SJCRH30 (cell line): ENCODE data around the gene HKDC1. TPM values are rescaled to one million over a fixed set of nuclear protein-coding genes. Genes with fewer than 3 reads are reported as not detected.
"Not testable (repeated sequence)": the region's sequence is repeated elsewhere in the genome, so short reads cannot be mapped to it uniquely, and the experiment has no call there.

Experiments used
- DNase-seq, 2 experiments: peaks; one replicate each; pipeline ENCODE4 v3.0.0-alpha.2; 2015 to 2020
- H3K27ac ChIP-seq: fragments of 250-450 bp; sonication (Bioruptor Pico); 2 replicates; pipeline ENCODE4 v1.5.1; 2020; ENCODE audit warnings: mild to moderate bottlenecking, moderate library complexity
- H3K27me3 ChIP-seq: fragments of 250-450 bp; sonication (Bioruptor Pico); 2 replicates; pipeline ENCODE4 v1.5.1; 2020; ENCODE audit warnings: mild to moderate bottlenecking, moderate library complexity
- H3K36me3 ChIP-seq: fragments of 250-450 bp; sonication (Bioruptor Pico); 2 replicates; pipeline ENCODE4 v1.5.1; 2020; ENCODE audit warnings: mild to moderate bottlenecking, moderate library complexity
- H3K4me1 ChIP-seq: fragments of 250-450 bp; sonication (Bioruptor Pico); 2 replicates; pipeline ENCODE4 v1.5.1; 2020; ENCODE audit warnings: mild to moderate bottlenecking, moderate library complexity
- H3K4me3 ChIP-seq: fragments of 250-450 bp; sonication (Bioruptor Pico); 2 replicates; pipeline ENCODE4 v1.5.1; 2020; ENCODE audit warnings: mild to moderate bottlenecking, moderate library complexity
- H3K9me3 ChIP-seq: fragments of 250-450 bp; sonication (Bioruptor Pico); replicated peaks from 2 replicates; pipeline ENCODE4 v1.5.1; 2020; ENCODE audit warnings: mild to moderate bottlenecking, moderate library complexity
- total RNA-seq: library from RNA; depleted of rRNA; stranded (reverse); fragments of >200 nt; shearing (Covaris generic); gene quantifications from 2 replicates; pipeline ENCODE4 v1.2.3, GENCODE V29; 2014; rRNA removed

Gene HKDC1
- total RNA-seq, 1 experiment from 2014 or later, result 0.06 TPM

DNA sequence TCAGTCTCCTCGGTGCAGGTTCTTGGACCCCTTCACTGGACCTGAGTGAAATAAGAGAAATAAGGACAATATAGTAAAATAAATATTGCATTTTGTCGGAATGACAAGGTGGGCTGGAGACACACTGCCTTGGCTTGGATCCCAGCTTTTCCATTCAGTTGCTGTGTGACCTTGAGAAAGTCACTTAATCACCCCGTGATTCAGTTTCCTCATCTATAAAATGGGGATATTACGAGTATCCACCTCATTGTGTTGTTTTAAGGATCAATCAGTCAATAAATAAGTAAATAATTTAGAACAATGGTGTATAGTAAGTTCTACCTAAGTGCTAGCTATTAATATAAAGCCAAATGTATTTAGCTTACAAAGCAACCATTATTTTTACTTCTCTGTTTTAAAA is 87.3 kb downstream of the HKDC1 start:
- no peaks in the 10 kb centered on the region for H3K36me3 ChIP-seq
- H3K4me3 ChIP-seq, result no peak overlapping the region

DNA sequence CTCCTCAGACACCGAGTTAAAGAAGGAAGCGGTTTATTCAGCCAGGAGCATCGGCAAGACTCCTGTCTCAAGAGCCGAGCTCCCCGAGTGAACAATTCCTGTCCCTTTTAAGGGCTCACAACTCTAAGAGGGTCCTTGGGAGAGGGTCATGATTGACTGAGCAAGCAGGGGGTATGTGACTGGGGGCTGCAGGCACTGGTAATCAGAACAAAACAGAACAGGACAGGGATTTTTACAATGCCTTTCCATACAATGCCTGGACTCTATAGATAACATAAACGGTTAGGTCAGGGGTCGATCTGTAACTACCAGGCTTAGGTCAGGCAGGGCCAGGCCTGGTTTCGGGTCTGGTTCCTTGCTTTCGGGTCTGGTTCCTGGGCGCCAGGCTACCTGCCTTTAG is 88.2 kb downstream of the HKDC1 start:
- H3K4me1 ChIP-seq, DNase-seq, H3K36me3 ChIP-seq, H3K4me3 ChIP-seq, H3K27ac ChIP-seq, H3K27me3 ChIP-seq, H3K9me3 ChIP-seq: not testable (repeated sequence)

More for the DNA sequence above, 87.3 kb downstream of the HKDC1 start:
- no peaks in the 10 kb centered on the region for H3K4me1 ChIP-seq
- no peaks in the 10 kb centered on the region for H3K9me3 ChIP-seq
- DNase-seq, result no peak
- no peak overlapping the region for H3K27ac ChIP-seq
- H3K27me3 ChIP-seq, result no peaks in the 10 kb centered on the region

DNA sequence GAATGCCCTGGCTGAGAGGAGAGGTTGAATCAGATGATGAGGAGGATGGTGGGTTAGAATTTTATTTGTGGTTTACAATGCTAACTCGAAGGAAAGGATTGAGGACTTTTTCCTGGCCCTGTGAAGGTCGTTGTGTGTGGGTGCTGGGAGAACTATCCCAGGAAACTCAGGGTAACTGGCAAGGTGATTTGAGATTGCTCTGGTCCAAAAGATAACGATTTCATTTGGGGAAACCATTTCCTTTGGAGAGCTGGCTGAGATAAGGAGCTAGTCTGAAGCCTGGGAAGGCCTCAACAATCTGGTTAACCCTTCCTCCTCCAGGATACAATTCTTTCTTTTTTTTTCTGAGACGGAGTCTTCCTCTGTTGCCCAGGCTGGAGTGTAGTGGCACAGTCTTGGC is 91.2 kb downstream of the HKDC1 start:
- Histone ChIP-seq H3K4me3 (no peak overlapping the region), H3K9me3 (no peaks in the 10 kb centered on the region), H3K27ac (no peak overlapping the region), H3K4me1 (no peaks in the 10 kb centered on the region), H3K36me3 (no peaks in the 10 kb centered on the region), H3K27me3 (no peaks in the 10 kb centered on the region)
- DNase-seq, result no peak

DNA sequence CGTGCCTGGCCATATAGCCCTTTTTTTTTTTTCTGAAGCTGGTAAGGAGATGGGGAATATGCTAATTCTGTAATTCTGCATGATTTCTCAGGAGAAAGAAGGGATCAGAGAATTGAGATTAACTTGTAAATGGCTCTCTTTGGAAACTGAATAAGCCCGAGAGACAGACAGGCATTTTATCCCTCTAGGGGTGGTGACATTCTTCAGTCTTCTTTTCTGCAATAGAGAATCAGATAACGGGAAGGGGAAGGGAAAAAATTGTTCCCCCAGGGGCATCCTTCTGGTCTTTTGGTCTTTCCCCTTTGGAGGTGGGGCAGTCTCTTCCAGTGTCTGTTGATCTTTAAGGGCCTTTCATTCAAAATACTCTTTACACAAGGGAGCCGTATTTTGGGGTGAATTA is 92.4 kb downstream of the HKDC1 start:
- Histone ChIP-seq H3K36me3 (no peaks in the 10 kb centered on the region), H3K4me1 (no peaks in the 10 kb centered on the region), H3K27ac (no peak overlapping the region), H3K4me3 (no peak overlapping the region), H3K9me3 (no peaks in the 10 kb centered on the region), H3K27me3 (no peaks in the 10 kb centered on the region)
- no peak for DNase-seq

DNA sequence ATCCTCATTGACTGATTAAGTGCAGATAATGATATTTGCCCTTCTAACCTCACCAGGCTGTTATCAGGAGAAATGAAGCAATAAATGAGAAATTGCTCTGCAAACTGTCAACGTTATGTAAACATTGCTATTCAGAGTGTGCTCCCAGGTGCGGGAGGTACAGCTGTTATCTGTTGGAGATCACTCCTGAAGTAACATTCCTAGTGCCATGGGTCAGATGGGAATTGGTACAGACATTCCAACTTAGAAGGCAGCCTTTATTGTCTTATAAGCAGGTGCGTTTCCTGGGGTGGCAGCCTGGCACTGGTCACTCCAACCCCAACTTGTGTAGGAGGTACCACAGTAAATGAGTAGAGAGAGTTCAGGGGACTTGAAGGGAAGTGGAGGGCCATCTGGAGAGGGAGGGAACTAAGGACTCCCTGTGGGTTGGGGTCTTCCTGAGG is 95.0 kb downstream of the HKDC1 start:
- Histone ChIP-seq H3K4me3 (no peak overlapping the region), H3K36me3 (no peaks in the 10 kb centered on the region), H3K27me3 (no peaks in the 10 kb centered on the region), H3K9me3 (no peaks in the 10 kb centered on the region), H3K27ac (no peak overlapping the region), H3K4me1 (no peaks in the 10 kb centered on the region)
- no peak for DNase-seq

DNA sequence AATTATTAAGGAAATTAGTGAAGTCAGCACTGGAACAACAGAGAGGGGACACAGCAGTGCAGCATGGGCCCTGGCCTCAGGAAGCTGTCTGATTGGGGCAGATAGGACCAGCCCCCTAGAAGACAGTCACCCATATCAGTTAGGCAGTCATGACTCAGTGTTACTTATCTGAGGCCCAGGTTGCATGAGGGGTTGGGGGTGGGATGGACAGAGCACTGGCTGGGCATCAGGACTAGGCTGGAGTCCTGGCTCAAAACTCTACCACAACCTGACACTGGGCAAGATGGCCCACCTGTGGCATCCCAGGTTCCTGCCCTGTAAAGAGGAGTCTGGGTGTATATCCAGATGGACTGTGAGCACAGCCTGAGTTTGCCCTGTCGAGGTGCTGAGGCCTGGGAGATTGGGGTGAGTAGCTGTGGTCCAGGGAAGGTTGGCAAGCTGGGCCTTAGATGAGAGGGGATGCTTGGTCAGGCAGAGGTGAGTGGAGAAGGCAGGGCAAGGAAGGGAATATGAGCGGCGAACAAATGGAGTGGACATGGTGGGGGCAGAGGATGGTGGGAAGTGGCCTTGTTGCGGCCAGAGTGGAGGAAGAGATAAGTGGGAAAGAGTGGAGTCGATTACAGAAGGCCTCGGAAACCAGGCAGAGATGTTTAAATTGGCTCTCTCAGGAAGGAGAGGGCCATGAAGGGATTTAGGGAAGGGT is 95.6 kb downstream of the HKDC1 start:
- Histone ChIP-seq H3K27ac (no peak overlapping the region), H3K4me3 (no peak overlapping the region), H3K36me3 (no peaks in the 10 kb centered on the region), H3K9me3 (no peaks in the 10 kb centered on the region), H3K27me3 (no peaks in the 10 kb centered on the region), H3K4me1 (no peaks in the 10 kb centered on the region)
- DNase-seq, result no peak

DNA sequence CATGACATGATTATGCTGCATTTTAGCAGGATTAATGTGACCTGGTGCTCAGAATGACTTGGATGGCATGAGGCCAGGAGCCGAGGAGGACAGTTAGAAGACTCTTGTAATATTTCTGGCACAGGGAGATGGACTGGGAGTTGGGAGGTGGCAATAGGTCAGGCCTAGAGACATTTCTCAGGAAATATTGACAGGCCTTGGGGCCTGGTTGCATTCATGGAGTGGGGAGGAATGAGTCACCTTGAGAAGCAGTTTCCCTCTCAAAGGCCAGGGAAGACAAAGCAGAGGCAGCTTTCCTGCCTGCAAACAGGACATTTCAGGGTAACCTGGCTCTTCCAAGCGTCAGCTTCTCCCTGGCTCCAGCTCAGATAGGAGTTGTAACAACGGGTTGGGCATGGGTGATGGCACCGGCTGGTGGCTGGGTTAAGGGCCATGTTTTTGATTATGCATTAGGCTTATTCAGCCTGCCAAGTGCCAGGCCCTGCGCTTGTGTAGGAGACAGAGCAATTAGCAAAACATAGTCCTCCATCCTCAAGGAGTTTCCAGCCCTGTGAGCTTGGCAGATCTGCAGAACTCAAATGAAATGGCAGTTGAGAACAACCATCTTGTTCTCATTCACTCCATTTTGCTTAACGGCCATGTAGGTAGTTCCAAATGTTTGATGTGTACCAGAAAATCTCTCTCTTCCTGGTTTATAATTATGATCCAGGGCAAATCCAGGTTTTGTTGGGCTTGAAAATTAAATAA is 96.4 kb downstream of the HKDC1 start:
- no peak for DNase-seq
- H3K36me3 ChIP-seq, result no peaks in the 10 kb centered on the region
- no peaks in the 10 kb centered on the region for H3K27me3 ChIP-seq
- H3K4me1 ChIP-seq, result no peaks in the 10 kb centered on the region
- no peaks in the 10 kb centered on the region for H3K9me3 ChIP-seq
- no peak overlapping the region for H3K4me3 ChIP-seq
- H3K27ac ChIP-seq, result no peak overlapping the region

Other genes with a start within 250 kb of the HKDC1 start
- 18.0 and 21.9 TPM in 2 replicates for gene KIFBP, start 231.5 kb upstream of the HKDC1 start, total RNA-seq
- 0.51 and 0.59 TPM in 2 replicates for gene SRGN, start 132.2 kb upstream of the HKDC1 start, total RNA-seq
- gene VPS26A, start 96.2 kb upstream of the HKDC1 start, total RNA-seq, result 19.6 and 25.3 TPM in 2 replicates
- gene SUPV3L1, start 40.1 kb upstream of the HKDC1 start, total RNA-seq, result 38.8 and 43.4 TPM in 2 replicates
- 35.2 and 36.6 TPM in 2 replicates for gene HK1, start 58.2 kb downstream of the HKDC1 start, total RNA-seq
- gene TACR2, start 196.6 kb downstream of the HKDC1 start, total RNA-seq, result 0.04 TPM in 1 of 2 replicates, not detected in the other
- 12.2 and 13.5 TPM in 2 replicates for gene TSPAN15, start 231.1 kb downstream of the HKDC1 start, total RNA-seq